Bone marrow (tissue), 2 donors: ENCODE results near the gene KCND3.

Experiments
- DNase-seq, 2 donors: peaks; one replicate each; lab custom pipeline; 2025; lab: John Stamatoyannopoulos, UW

Gene KCND3

GRCh38 chr1:111988743-111989453 lies 570 bp downstream of the KCND3 start:
- no peak for DNase-seq

- DNase-seq: no peak
Measured at GRCh38 chr1:111988377-111988742, 1.1 kb downstream of the KCND3 start.

GRCh38 chr1:111987502-111987901 lies 2.0 kb downstream of the KCND3 start:
- DNase-seq: no peak

GRCh38 chr1:111983500-111983899 lies 6.0 kb downstream of the KCND3 start:
- DNase-seq: no peak

- no peak for DNase-seq
Measured at GRCh38 chr1:111982428-111982827, 7.0 kb downstream of the KCND3 start.

GRCh38 chr1:111981871-111982270 lies 7.6 kb downstream of the KCND3 start:
- DNase-seq: no peak

- DNase-seq: no peak
Measured at GRCh38 chr1:111981090-111981489, 8.4 kb downstream of the KCND3 start.

GRCh38 chr1:111980686-111981085 lies 8.8 kb downstream of the KCND3 start:
- no peak for DNase-seq

- DNase-seq: no peak
Measured at GRCh38 chr1:111978695-111979094, 10.8 kb downstream of the KCND3 start.

GRCh38 chr1:111977378-111977777 lies 12.1 kb downstream of the KCND3 start:
- no peak for DNase-seq

- DNase-seq: no peak
Measured at GRCh38 chr1:111976842-111977241, 12.6 kb downstream of the KCND3 start.

GRCh38 chr1:111976332-111976731 lies 13.1 kb downstream of the KCND3 start:
- no peak for DNase-seq

GRCh38 chr1:111973150-111973790 lies 16.2 kb downstream of the KCND3 start:
- no peak for DNase-seq

GRCh38 chr1:111971396-111971795 lies 18.1 kb downstream of the KCND3 start:
- DNase-seq: no peak

GRCh38 chr1:111968511-111968910 lies 21.0 kb downstream of the KCND3 start:
- no peak for DNase-seq

GRCh38 chr1:111967886-111968285 lies 21.6 kb downstream of the KCND3 start:
- DNase-seq: no peak

GRCh38 chr1:111967067-111967690 lies 22.3 kb downstream of the KCND3 start:
- no peak for DNase-seq

- no peak for DNase-seq
Measured at GRCh38 chr1:111965781-111966443, 23.6 kb downstream of the KCND3 start.

- DNase-seq: no peak
Measured at GRCh38 chr1:111963985-111964738, 25.3 kb downstream of the KCND3 start.

GRCh38 chr1:111961773-111962565 lies 27.5 kb downstream of the KCND3 start:
- no peak for DNase-seq

- DNase-seq: no peak
Measured at GRCh38 chr1:111961016-111961415, 28.5 kb downstream of the KCND3 start.
